ENCODE measurements around the gene GFI1. TPM values are rescaled to one million over a fixed set of nuclear protein-coding genes. Genes with fewer than 3 reads are reported as not detected.

GFI1 gene
- total and polyA plus RNA-seq, 11 donors: 0.04 to 0.93 (median 0.16) TPM; not detected in 2

- Histone ChIP-seq H3K4me1 (no peaks in the 10 kb centered on the region), H3K27me3 (no peaks in the 10 kb centered on the region), H3K27ac (no peak overlapping the region), H3K36me3 (peaks cover 0 to 11% (median 0%) of the 10 kb centered on the region in 9 donors), H3K9me3 (no peaks in the 10 kb centered on the region), H3K4me3 (no peak overlapping the region)
- no peak for DNase-seq
- intact Hi-C loops (cut with DNase I): no loop called here
- no peak for ATAC-seq
- TF ChIP-seq CTCF (IDR thresholded peaks at IDR 0.05): no peak
- no peak for TF ChIP-seq POLR2A (IDR thresholded peaks at IDR 0.05)
- 73 to 78% (median 75%) methylated on average over 2 of the region's 2 CpGs for WGBS, 4 donors
Observed at GRCh38 chr1:92519043-92519442, 32.3 kb upstream of the GFI1 start.

- TF ChIP-seq CTCF (IDR thresholded peaks at IDR 0.05) (no peak), POLR2A (IDR thresholded peaks at IDR 0.05) (no peak)
Observed at GRCh38 chr1:92516574-92516973, 29.8 kb upstream of the GFI1 start.

GRCh38 chr1:92515796-92516201 is 29.1 kb upstream of the GFI1 start:
- no peaks in the 10 kb centered on the region for H3K4me1 ChIP-seq
- no peaks in the 10 kb centered on the region for H3K9me3 ChIP-seq
- no peak overlapping the region for H3K27ac ChIP-seq
- DNase-seq (no peak), ATAC-seq (no peak)
- intact Hi-C loops (cut with DNase I): no loop called here
- H3K4me3 ChIP-seq: no peak overlapping the region
- TF ChIP-seq POLR2A (IDR thresholded peaks at IDR 0.05) (no peak), CTCF (IDR thresholded peaks at IDR 0.05) (no peak)
- WGBS, 4 donors: 88 to 95% (median 91%) methylated on average over 3 of the region's 3 CpGs
- H3K36me3 ChIP-seq: peaks cover 0 to 23% (median 0%) of the 10 kb centered on the region in 9 donors
- H3K27me3 ChIP-seq: no peaks in the 10 kb centered on the region

More at GRCh38 chr1:92516574-92516973, 29.8 kb upstream of the GFI1 start:
- no peak overlapping the region for H3K27ac ChIP-seq
- WGBS, 4 donors: 79 to 95% (median 90%) methylated on average over 1 of the region's 1 CpG
- DNase-seq (no peak), ATAC-seq (no peak)
- H3K9me3 ChIP-seq: no peaks in the 10 kb centered on the region
- no peaks in the 10 kb centered on the region for H3K4me1 ChIP-seq
- peaks cover 0 to 23% (median 0%) of the 10 kb centered on the region in 9 donors for H3K36me3 ChIP-seq
- no peak overlapping the region for H3K4me3 ChIP-seq
- H3K27me3 ChIP-seq: no peaks in the 10 kb centered on the region
- intact Hi-C loops (cut with DNase I): no loop called here

- ATAC-seq: no peak
- no peak for DNase-seq
- Histone ChIP-seq H3K27ac (no peak overlapping the region), H3K27me3 (no peaks in the 10 kb centered on the region), H3K4me1 (no peaks in the 10 kb centered on the region), H3K9me3 (no peaks in the 10 kb centered on the region), H3K36me3 (peaks cover 0 to 19% (median 0%) of the 10 kb centered on the region in 9 donors), H3K4me3 (no peak overlapping the region)
- no peak for TF ChIP-seq POLR2A (IDR thresholded peaks at IDR 0.05)
- TF ChIP-seq CTCF (IDR thresholded peaks at IDR 0.05): no peak
- 94 to 97% (median 95%) methylated on average over 4 of the region's 4 CpGs for WGBS, 4 donors
- intact Hi-C loops (cut with DNase I): no loop called here
Observed at GRCh38 chr1:92511541-92511940, 24.8 kb upstream of the GFI1 start.

Measured in heart left ventricle (tissue), 16 donors.